Measurements from ENCODE around the gene PMIS2.

DNA sequence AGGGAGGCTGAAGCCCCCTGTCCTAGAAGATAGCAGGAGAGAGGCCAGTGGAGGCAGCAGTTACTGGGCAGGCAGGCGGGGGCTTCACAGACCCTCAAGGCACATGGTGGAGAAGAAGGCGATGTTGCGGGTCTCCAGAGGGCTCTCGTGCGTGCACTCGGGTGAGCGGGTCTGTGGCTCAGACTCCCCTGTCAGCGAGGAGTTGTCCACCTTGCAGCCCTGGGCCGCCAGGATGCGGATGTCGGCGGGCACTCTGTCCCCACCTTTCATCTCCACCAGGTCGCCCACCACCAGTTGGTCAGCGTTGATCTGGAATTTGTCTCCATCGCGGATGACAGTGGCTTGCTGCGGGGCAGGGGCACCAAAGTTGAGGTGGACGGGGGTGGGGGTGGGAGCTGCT, 25.7 kb upstream of the PMIS2 start:
- TF ChIP-seq EP300 (IDR thresholded peaks at IDR 0.05) (no peak), POLR2A (IDR thresholded peaks at IDR 0.05) (no peak)
- TF ChIP-seq, protein P1, sequence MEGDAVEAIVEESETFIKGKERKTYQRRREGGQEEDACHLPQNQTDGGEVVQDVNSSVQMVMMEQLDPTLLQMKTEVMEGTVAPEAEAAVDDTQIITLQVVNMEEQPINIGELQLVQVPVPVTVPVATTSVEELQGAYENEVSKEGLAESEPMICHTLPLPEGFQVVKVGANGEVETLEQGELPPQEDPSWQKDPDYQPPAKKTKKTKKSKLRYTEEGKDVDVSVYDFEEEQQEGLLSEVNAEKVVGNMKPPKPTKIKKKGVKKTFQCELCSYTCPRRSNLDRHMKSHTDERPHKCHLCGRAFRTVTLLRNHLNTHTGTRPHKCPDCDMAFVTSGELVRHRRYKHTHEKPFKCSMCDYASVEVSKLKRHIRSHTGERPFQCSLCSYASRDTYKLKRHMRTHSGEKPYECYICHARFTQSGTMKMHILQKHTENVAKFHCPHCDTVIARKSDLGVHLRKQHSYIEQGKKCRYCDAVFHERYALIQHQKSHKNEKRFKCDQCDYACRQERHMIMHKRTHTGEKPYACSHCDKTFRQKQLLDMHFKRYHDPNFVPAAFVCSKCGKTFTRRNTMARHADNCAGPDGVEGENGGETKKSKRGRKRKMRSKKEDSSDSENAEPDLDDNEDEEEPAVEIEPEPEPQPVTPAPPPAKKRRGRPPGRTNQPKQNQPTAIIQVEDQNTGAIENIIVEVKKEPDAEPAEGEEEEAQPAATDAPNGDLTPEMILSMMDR (IDR thresholded peaks at IDR 0.05) = no peak

Measured in suprapubic skin (tissue), 3 donors.